Vagina (tissue), 2 donors: ENCODE data around the gene MYOF. TPM values are rescaled to one million over a fixed set of nuclear protein-coding genes. Genes with fewer than 3 reads are reported as not detected.
"Not testable (repeated sequence)": the region's sequence is repeated elsewhere in the genome, so short reads cannot be mapped to it uniquely, and the experiment has no call there.

ENCODE experiments used
- DNase-seq, 2 donors: peaks; one replicate each; pipeline ENCODE4 v3.0.0-alpha.2; 2017; ENCODE audit errors: extremely low spot score in 2 of 2
- H3K27ac ChIP-seq: fragments of 200-600 bp; sonication (generic); one replicate; pipeline ENCODE4 v1.5.1; 2019
- H3K27me3 ChIP-seq: fragments of 200-600 bp; sonication (generic); one replicate; pipeline ENCODE4 v1.5.1; 2019
- H3K36me3 ChIP-seq, 2 donors: fragments of 200-600 bp; sonication (generic); one replicate each; pipeline ENCODE4 v1.5.1; 2017 to 2019
- H3K4me1 ChIP-seq: fragments of 200-600 bp; sonication (generic); one replicate; pipeline ENCODE4 v1.5.1; 2019
- H3K4me3 ChIP-seq, 2 donors: fragments of 200-600 bp; sonication (generic); 1 replicate in 1 of 2; 2 replicates in 1 of 2; pipeline ENCODE4 v1.5.1; 2016 to 2019
- H3K9me3 ChIP-seq: fragments of 200-600 bp; sonication (generic); one replicate; pipeline ENCODE4 v1.5.1; 2019
- CTCF ChIP-seq, 3 experiments: fragments of 450-650 bp in 2 of 3; fragments of 200-600 bp in 1 of 3; sonication (generic) in 1 of 3; IDR thresholded peaks; one replicate each; pipeline ENCODE4 v1.5.1; 2017 to 2019; ENCODE audit warnings: antibody characterized with exemption in 3 of 3, mild to moderate bottlenecking in 2 of 3, moderate library complexity in 2 of 3
- POLR2A ChIP-seq, 2 donors: fragments of 450-650 bp; IDR thresholded peaks; one replicate each; pipeline ENCODE4 v1.6.1; 2017; ENCODE audit warnings: antibody characterized with exemption in 2 of 2, mild to moderate bottlenecking in 2 of 2, moderate library complexity in 2 of 2
- POLR2AphosphoS5 ChIP-seq, 2 donors: sonication (generic); formaldehyde crosslinking; IDR thresholded peaks; one replicate each; pipeline ENCODE4 v1.9.0; 2017; ENCODE audit warnings: antibody characterized with exemption in 2 of 2, mild to moderate bottlenecking in 2 of 2, low read depth in 1 of 2; ENCODE audit not compliant: insufficient read depth in 1 of 2
- intact Hi-C: fragments of 100-400 bp; cut with DNase I; formaldehyde crosslinking; loops from one replicate; pipeline ENCODE4 v1.15.1; 2023
- total RNA-seq: library from RNA; depleted of rRNA; stranded (reverse); fragments of >200 nt; gene quantifications from one replicate; pipeline ENCODE4 v1.2.3, GENCODE V29; 2016

Gene MYOF
- total RNA-seq, 1 donor from 2014 or later, result 107 TPM

- intact Hi-C loops, result no loop called here
- no peak overlapping the region for H3K4me3 ChIP-seq
- no peak for TF ChIP-seq CTCF (IDR thresholded peaks at IDR 0.05)
- TF ChIP-seq POLR2AphosphoS5 (IDR thresholded peaks at IDR 0.05; ENCODE audit: insufficient read depth in 1 of 2, low read depth in 1 of 2), result no peak
- no peak for TF ChIP-seq POLR2A (IDR thresholded peaks at IDR 0.05)
- H3K4me1 ChIP-seq, result no peaks in the 10 kb centered on the region
- no peaks in the 10 kb centered on the region for H3K36me3 ChIP-seq
- H3K27ac ChIP-seq, result no peak overlapping the region
- no peaks in the 10 kb centered on the region for H3K27me3 ChIP-seq
- DNase-seq, result no peak
- H3K9me3 ChIP-seq, result no peaks in the 10 kb centered on the region
Observed at GRCh38 chr10:93287775-93288174, 194.4 kb downstream of the MYOF start.

- H3K4me1 ChIP-seq, DNase-seq, H3K36me3 ChIP-seq, H3K27ac ChIP-seq, H3K9me3 ChIP-seq, intact Hi-C loops, H3K27me3 ChIP-seq, H3K4me3 ChIP-seq: not testable (repeated sequence)
Observed at GRCh38 chr10:93284246-93284645, 197.9 kb downstream of the MYOF start.

- TF ChIP-seq POLR2AphosphoS5 (IDR thresholded peaks at IDR 0.05; ENCODE audit: insufficient read depth in 1 of 2, low read depth in 1 of 2), result no peak
- no peak for TF ChIP-seq POLR2A (IDR thresholded peaks at IDR 0.05)
- no peak for TF ChIP-seq CTCF (IDR thresholded peaks at IDR 0.05)
- H3K27ac ChIP-seq, result no peak overlapping the region
- intact Hi-C loops, result no loop called here
- DNase-seq, result no peak
- H3K4me1 ChIP-seq, result no peaks in the 10 kb centered on the region
- H3K9me3 ChIP-seq, result no peaks in the 10 kb centered on the region
- no peaks in the 10 kb centered on the region for H3K27me3 ChIP-seq
- no peaks in the 10 kb centered on the region for H3K36me3 ChIP-seq
- no peak overlapping the region for H3K4me3 ChIP-seq
Observed at GRCh38 chr10:93281367-93281720, 200.8 kb downstream of the MYOF start.

GRCh38 chr10:93280699-93281366 lies 201.3 kb downstream of the MYOF start:
- H3K4me3 ChIP-seq, result no peak overlapping the region
- intact Hi-C loops, result no loop called here
- TF ChIP-seq CTCF (IDR thresholded peaks at IDR 0.05) (no peak), POLR2A (IDR thresholded peaks at IDR 0.05) (no peak), POLR2AphosphoS5 (IDR thresholded peaks at IDR 0.05; ENCODE audit: insufficient read depth in 1 of 2, low read depth in 1 of 2) (no peak)
- no peak overlapping the region for H3K27ac ChIP-seq
- H3K36me3 ChIP-seq, result no peaks in the 10 kb centered on the region
- no peaks in the 10 kb centered on the region for H3K4me1 ChIP-seq
- no peak for DNase-seq
- no peaks in the 10 kb centered on the region for H3K27me3 ChIP-seq
- no peaks in the 10 kb centered on the region for H3K9me3 ChIP-seq

- Histone ChIP-seq H3K27ac (no peak overlapping the region), H3K36me3 (no peaks in the 10 kb centered on the region), H3K9me3 (no peaks in the 10 kb centered on the region), H3K4me3 (no peak overlapping the region), H3K4me1 (no peaks in the 10 kb centered on the region), H3K27me3 (no peaks in the 10 kb centered on the region)
- no peak for DNase-seq
- no peak for TF ChIP-seq POLR2AphosphoS5 (IDR thresholded peaks at IDR 0.05; ENCODE audit: insufficient read depth in 1 of 2, low read depth in 1 of 2)
- TF ChIP-seq CTCF (IDR thresholded peaks at IDR 0.05), result no peak
- no peak for TF ChIP-seq POLR2A (IDR thresholded peaks at IDR 0.05)
- intact Hi-C loops, result no loop called here
Observed at GRCh38 chr10:93280121-93280698, 201.9 kb downstream of the MYOF start.
